Heart left ventricle (tissue), 16 donors: ENCODE results near the gene CC2D2B. TPM values are rescaled to one million over a fixed set of nuclear protein-coding genes. Genes with fewer than 3 reads are reported as not detected.
"Not testable (repeated sequence)": the region's sequence is repeated elsewhere in the genome, so short reads cannot be mapped to it uniquely, and the experiment has no call there.

Source experiments
- ATAC-seq, 4 donors: fragments of 200-7000 bp; cut with Tn5 transposase; one replicate each; pipeline ENCODE4 v1.9.1; 2020 to 2022; ENCODE audit warnings: moderate library complexity in 4 of 4, mild to moderate bottlenecking in 3 of 4, moderate number of reproducible peaks in 1 of 4
- DNase-seq, 5 donors: peaks; one replicate each; pipeline ENCODE4 v3.0.0-alpha.2; 2020
- H3K27ac ChIP-seq, 12 donors: fragments of 200-600 bp; sonication (generic) in 4 of 12; one replicate each; pipeline versions ENCODE4 v1.5.0 to v1.8.0; 2016 to 2022; ENCODE audit warnings: mild to moderate bottlenecking in 2 of 12
- H3K27me3 ChIP-seq, 9 donors: fragments of 200-600 bp; sonication (generic) in 2 of 9; one replicate each; pipeline versions ENCODE4 v1.5.1 to v1.8.0; 2016 to 2022; ENCODE audit warnings: mild to moderate bottlenecking in 3 of 9
- H3K36me3 ChIP-seq, 9 donors: fragments of 200-600 bp; sonication (generic) in 2 of 9; one replicate each; pipeline versions ENCODE4 v1.5.0 to v1.8.0; 2018 to 2022; ENCODE audit warnings: mild to moderate bottlenecking in 2 of 9
- H3K4me1 ChIP-seq, 12 donors: fragments of 200-600 bp; sonication (generic) in 4 of 12; one replicate each; pipeline versions ENCODE4 v1.5.0 to v1.8.0; 2016 to 2022; ENCODE audit warnings: mild to moderate bottlenecking in 3 of 12
- H3K4me3 ChIP-seq, 12 donors: fragments of 200-600 bp; sonication (generic) in 4 of 12; one replicate each; pipeline versions ENCODE4 v1.5.0 to v1.8.0; 2017 to 2022; ENCODE audit warnings: mild to moderate bottlenecking in 9 of 12, moderate library complexity in 4 of 12
- H3K9me3 ChIP-seq, 12 donors: fragments of 200-600 bp; sonication (generic) in 4 of 12; one replicate each; pipeline versions ENCODE4 v1.5.0 to v1.8.0; 2016 to 2022; ENCODE audit warnings: mild to moderate bottlenecking in 1 of 12
- CTCF ChIP-seq, 12 donors: fragments of 200-600 bp; sonication (generic) in 4 of 12; IDR thresholded peaks; one replicate each; pipeline versions ENCODE4 v1.5.0 to v1.8.0; 2018 to 2022; ENCODE audit warnings: antibody characterized with exemption in 12 of 12, mild to moderate bottlenecking in 5 of 12
- POLR2A ChIP-seq, 2 donors: fragments of 450-650 bp; IDR thresholded peaks; one replicate each; pipeline ENCODE4 v1.6.1; 2017; ENCODE audit warnings: antibody characterized with exemption in 2 of 2, mild to moderate bottlenecking in 2 of 2, moderate library complexity in 2 of 2
- WGBS, 4 donors: extraction: QIAGEN DNeasy Blood & Tissue Kit in 2 of 4; methylation state at CpG; one replicate each; pipeline versions ENCODE4 v1.1.5 to v1.1.7; 2013 to 2018; 5-methylcytosine and 5-hydroxymethylcytosine counted together
- intact Hi-C, 10 donors: fragments of 100-400 bp; cut with DNase I; formaldehyde crosslinking; loops; one replicate each; pipeline versions ENCODE4 v1.11.1 to v1.14.2; 2022
- polyA plus RNA-seq, 2 donors: library from polyadenylated mRNA; stranded (reverse); fragments of 200-250 nt; gene quantifications; one replicate each; pipeline ENCODE4 v1.2.3, GENCODE V29; 2013
- total RNA-seq, 9 donors: library from RNA; depleted of rRNA in 2 of 9; stranded (reverse); fragments of >200 nt in 2 of 9; fragmentation: NEBNext Ultra II Directional in 3 of 9; extraction: Animal tissue kit (Norgen Biotek cat#: 25700) in 3 of 9; gene quantifications; one replicate each; pipeline versions ENCODE4 v1.1.0 to v1.2.4, GENCODE V29; 2016 to 2023
- donor health status: ischemic (EF 13 %, LVEDD 7.1; RV severe dilation, severe dysfunction).
- donor health status: healthy with polysubstance abuse.
- donor health status: DM: no; HTN: yes; CAD: no.
- donor health status: DM: no; HTN: no; CAD: no.
- donor health status: ischemic (EF 25% LVEDD 6.9; RV normal size, moderate dysfunction).
- donor health status: ischemic (EF 25% LVEDD 5.7; RV mildly dilated, moderate dysfunction).
- donor health status: healthy.
- donor health status: DM: yes; HTN: yes; CAD: no.
- donor health status: ischemic (EF 35%, LVEDD 5.7; RV mildly dilated, moderate dysfunction).
- donor health status: nonischemic (EF 11% LVEDD 7.7; RV severe dilation, severe dysfunction).
- donor health status: DM: yes; HTN: yes; CAD: no.
- donor health status: PGD.
- donor health status: ischemic (EF 29% LVEDD 5.4; RV normal size, mild dysfunction).
- donor health status: nonischemic (EF 23%, LVEDD 6.1; RV moderate dilation, normal function).

The CC2D2B gene
- total and polyA plus RNA-seq, 11 donors, result 0.15 to 1.5 (median 0.58) TPM

GRCh38 chr10:95867866-95868265 is 39.9 kb upstream of the CC2D2B start:
- Histone ChIP-seq H3K9me3 (no peaks in the 10 kb centered on the region), H3K4me1 (no peaks in the 10 kb centered on the region), H3K27ac (no peak overlapping the region), H3K27me3 (no peaks in the 10 kb centered on the region), H3K36me3 (peaks cover 0 to 57% (median 51%) of the 10 kb centered on the region in 9 donors), H3K4me3 (no peak overlapping the region)
- TF ChIP-seq POLR2A (IDR thresholded peaks at IDR 0.05) (no peak), CTCF (IDR thresholded peaks at IDR 0.05) (no peak)
- no peak for DNase-seq
- 93 to 96% (median 94%) methylated on average over 4 of the region's 4 CpGs for WGBS, 4 donors
- intact Hi-C loops, result loop anchor here in 4 of 10 donors (5.0 kb wide), 1 partner anchor 176 kb away; the partner anchor contains the start of gene TCTN3 (in 4 of the 4)
- ATAC-seq, result no peak

GRCh38 chr10:95872158-95872711 is 35.5 kb upstream of the CC2D2B start:
- 44 to 97% (median 85%) methylated on average over 2 of the region's 2 CpGs for WGBS, 4 donors
- intact Hi-C loops, result no loop called here
- Histone ChIP-seq H3K27me3 (no peaks in the 10 kb centered on the region), H3K36me3 (peaks cover 0 to 75% (median 64%) of the 10 kb centered on the region in 9 donors), H3K27ac (no peak overlapping the region), H3K4me1 (no peaks in the 10 kb centered on the region), H3K9me3 (no peaks in the 10 kb centered on the region), H3K4me3 (no peak overlapping the region)
- ATAC-seq (no peak), DNase-seq (no peak)
- no peak for TF ChIP-seq POLR2A (IDR thresholded peaks at IDR 0.05)
- TF ChIP-seq CTCF (IDR thresholded peaks at IDR 0.05), result no peak

GRCh38 chr10:95873139-95873538 is 34.6 kb upstream of the CC2D2B start:
- intact Hi-C loops, result no loop called here
- ATAC-seq (no peak), DNase-seq (no peak)
- 93 to 99% (median 96%) methylated on average over 2 of the region's 2 CpGs for WGBS, 4 donors
- no peaks in the 10 kb centered on the region for H3K4me1 ChIP-seq
- H3K27me3 ChIP-seq, result no peaks in the 10 kb centered on the region
- no peaks in the 10 kb centered on the region for H3K9me3 ChIP-seq
- H3K36me3 ChIP-seq, result peaks cover 0 to 66% (median 56%) of the 10 kb centered on the region in 9 donors
- H3K27ac ChIP-seq, result no peak overlapping the region
- TF ChIP-seq POLR2A (IDR thresholded peaks at IDR 0.05) (no peak), CTCF (IDR thresholded peaks at IDR 0.05) (no peak)
- no peak overlapping the region for H3K4me3 ChIP-seq

GRCh38 chr10:95873651-95874050 is 34.1 kb upstream of the CC2D2B start:
- no peak for DNase-seq
- H3K36me3 ChIP-seq, result peaks cover 0 to 62% (median 52%) of the 10 kb centered on the region in 9 donors
- no peak overlapping the region for H3K4me3 ChIP-seq
- TF ChIP-seq CTCF (IDR thresholded peaks at IDR 0.05) (no peak), POLR2A (IDR thresholded peaks at IDR 0.05) (no peak)
- no peak overlapping the region for H3K27ac ChIP-seq
- ATAC-seq, result no peak
- H3K9me3 ChIP-seq, result no peaks in the 10 kb centered on the region
- no peaks in the 10 kb centered on the region for H3K4me1 ChIP-seq
- intact Hi-C loops, result no loop called here
- 95 to 98% (median 96%) methylated on average over 4 of the region's 4 CpGs for WGBS, 4 donors
- H3K27me3 ChIP-seq, result no peaks in the 10 kb centered on the region

- intact Hi-C loops, result not testable (repeated sequence)
Observed at GRCh38 chr10:95874783-95875182, 33.0 kb upstream of the CC2D2B start.

More at GRCh38 chr10:95874783-95875182, 33.0 kb upstream of the CC2D2B start:
- H3K4me3 ChIP-seq, DNase-seq, H3K27me3 ChIP-seq, ATAC-seq, H3K4me1 ChIP-seq, H3K27ac ChIP-seq, H3K9me3 ChIP-seq: not testable (repeated sequence)
- peaks cover 0 to 61% (median 50%) of the 10 kb centered on the region in 9 donors for H3K36me3 ChIP-seq
